KMS-11 (cell line): Measurements from ENCODE around the gene TTC28.

Source experiments
- H2AFZ ChIP-seq: fragments of 200-600 bp; sonication (generic); 2 replicates; pipeline ENCODE4 v1.6.1; 2016; ENCODE audit warnings: antibody characterized with exemption, mixed run types, low read depth
- H3K27ac ChIP-seq: fragments of 200-600 bp; sonication (generic); 2 replicates; pipeline ENCODE4 v1.6.1; 2016; ENCODE audit warnings: mild to moderate bottlenecking, mixed run types
- H3K27me3 ChIP-seq: fragments of 200-600 bp; sonication (generic); 2 replicates; pipeline ENCODE4 v1.6.1; 2017; ENCODE audit warnings: mild to moderate bottlenecking, low read depth, mixed run types, moderate library complexity; ENCODE audit not compliant: insufficient read depth
- H3K36me3 ChIP-seq: fragments of 200-600 bp; sonication (generic); 2 replicates; pipeline ENCODE4 v1.6.1; 2017; ENCODE audit warnings: mild to moderate bottlenecking, mixed run types; ENCODE audit not compliant: insufficient read depth
- H3K4me1 ChIP-seq: fragments of 200-600 bp; sonication (generic); 2 replicates; pipeline ENCODE4 v1.6.1; 2016; ENCODE audit warnings: mild to moderate bottlenecking, low read depth, mixed run types; ENCODE audit not compliant: poor library complexity, severe bottlenecking
- H3K4me2 ChIP-seq: fragments of 200-600 bp; sonication (generic); 2 replicates; pipeline ENCODE4 v1.7.0; 2016; ENCODE audit warnings: mild to moderate bottlenecking, mixed run types
- H3K4me3 ChIP-seq: fragments of 200-600 bp; sonication (generic); IDR thresholded peaks from 2 replicates; pipeline ENCODE4 v1.6.1; 2017; ENCODE audit warnings: low read depth, low read length, mixed read lengths; ENCODE audit not compliant: insufficient read depth
- H3K79me2 ChIP-seq: fragments of 200-600 bp; sonication (generic); 2 replicates; pipeline ENCODE4 v1.6.1; 2016; ENCODE audit warnings: low read depth, mixed run types; ENCODE audit not compliant: insufficient read depth
- H3K9ac ChIP-seq: fragments of 200-600 bp; sonication (generic); 2 replicates; pipeline ENCODE4 v1.6.1; 2016; ENCODE audit warnings: mild to moderate bottlenecking, mixed run types
- H4K20me1 ChIP-seq: fragments of 200-600 bp; sonication (generic); 2 replicates; pipeline ENCODE4 v1.6.1; 2016; ENCODE audit warnings: mild to moderate bottlenecking, mixed run types; ENCODE audit not compliant: insufficient read depth
- TF ChIP-seq, protein P1 (sequence below): fragments of 200-600 bp; sonication (generic); conservative IDR thresholded peaks from 2 replicates; pipeline ENCODE4 v1.6.1; 2017; ENCODE audit warnings: low read depth, mild to moderate bottlenecking, antibody characterized with exemption, low read length, moderate library complexity, mixed read lengths

TTC28 gene

DNA sequence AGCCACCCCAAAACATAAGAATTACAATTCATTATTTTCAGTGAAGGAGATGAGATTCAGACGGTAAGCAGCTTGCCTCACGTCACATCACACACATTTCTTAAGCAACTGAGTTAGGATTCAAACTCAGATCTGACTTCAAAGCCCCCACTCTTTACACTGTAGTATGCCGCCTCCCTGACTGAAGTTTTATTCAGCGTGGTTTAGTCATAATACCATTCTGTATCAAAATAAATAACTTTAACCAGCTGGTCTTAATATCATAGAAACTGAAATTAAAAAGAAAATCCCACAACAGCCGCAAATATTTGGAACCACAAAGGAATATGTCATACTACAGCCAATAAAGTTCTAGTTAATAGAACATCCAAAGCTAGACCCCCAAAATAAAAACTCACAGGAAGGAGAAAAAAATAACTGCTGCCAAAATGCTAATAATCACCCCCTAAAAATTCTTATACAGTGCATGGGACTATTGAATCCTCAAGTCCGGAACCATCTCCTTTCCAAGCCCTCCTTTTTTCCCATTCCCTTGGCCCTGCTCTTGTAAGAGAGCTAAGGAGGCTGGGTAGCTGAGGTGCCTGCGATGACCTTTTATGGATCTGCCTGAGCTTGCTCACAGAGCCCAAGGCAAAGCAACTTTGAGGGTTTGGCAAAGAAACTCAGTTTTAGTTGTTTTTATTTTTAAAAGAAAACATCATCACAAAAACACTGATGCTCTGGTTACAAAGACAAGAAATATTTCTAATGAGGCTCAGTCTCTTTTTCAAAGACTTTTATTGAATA is 334.5 kb downstream of the TTC28 start:
- no peaks in the 10 kb centered on the region for H3K4me1 ChIP-seq
- no peaks in the 10 kb centered on the region for H3K36me3 ChIP-seq
- H3K9ac ChIP-seq: no peak overlapping the region
- no peaks in the 10 kb centered on the region for H3K79me2 ChIP-seq
- H4K20me1 ChIP-seq: no peaks in the 10 kb centered on the region
- no peak overlapping the region for H2AFZ ChIP-seq
- H3K4me3 ChIP-seq: no peak overlapping the region
- H3K27ac ChIP-seq: no peak overlapping the region
- no peaks in the 10 kb centered on the region for H3K27me3 ChIP-seq
- TF ChIP-seq, protein P1, sequence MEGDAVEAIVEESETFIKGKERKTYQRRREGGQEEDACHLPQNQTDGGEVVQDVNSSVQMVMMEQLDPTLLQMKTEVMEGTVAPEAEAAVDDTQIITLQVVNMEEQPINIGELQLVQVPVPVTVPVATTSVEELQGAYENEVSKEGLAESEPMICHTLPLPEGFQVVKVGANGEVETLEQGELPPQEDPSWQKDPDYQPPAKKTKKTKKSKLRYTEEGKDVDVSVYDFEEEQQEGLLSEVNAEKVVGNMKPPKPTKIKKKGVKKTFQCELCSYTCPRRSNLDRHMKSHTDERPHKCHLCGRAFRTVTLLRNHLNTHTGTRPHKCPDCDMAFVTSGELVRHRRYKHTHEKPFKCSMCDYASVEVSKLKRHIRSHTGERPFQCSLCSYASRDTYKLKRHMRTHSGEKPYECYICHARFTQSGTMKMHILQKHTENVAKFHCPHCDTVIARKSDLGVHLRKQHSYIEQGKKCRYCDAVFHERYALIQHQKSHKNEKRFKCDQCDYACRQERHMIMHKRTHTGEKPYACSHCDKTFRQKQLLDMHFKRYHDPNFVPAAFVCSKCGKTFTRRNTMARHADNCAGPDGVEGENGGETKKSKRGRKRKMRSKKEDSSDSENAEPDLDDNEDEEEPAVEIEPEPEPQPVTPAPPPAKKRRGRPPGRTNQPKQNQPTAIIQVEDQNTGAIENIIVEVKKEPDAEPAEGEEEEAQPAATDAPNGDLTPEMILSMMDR: no peak
- no peak overlapping the region for H3K4me2 ChIP-seq

GRCh38 chr22:28341001-28341400 is 338.6 kb downstream of the TTC28 start:
- H3K36me3 ChIP-seq: no peaks in the 10 kb centered on the region
- H3K27me3 ChIP-seq: no peaks in the 10 kb centered on the region
- H2AFZ ChIP-seq: no peak overlapping the region
- H3K9ac ChIP-seq: no peak overlapping the region
- H3K27ac ChIP-seq: no peak overlapping the region
- H4K20me1 ChIP-seq: no peaks in the 10 kb centered on the region
- no peaks in the 10 kb centered on the region for H3K79me2 ChIP-seq
- TF ChIP-seq, protein P1: no peak
- H3K4me3 ChIP-seq: no peak overlapping the region
- no peaks in the 10 kb centered on the region for H3K4me1 ChIP-seq
- no peak overlapping the region for H3K4me2 ChIP-seq

- no peak overlapping the region for H3K4me2 ChIP-seq
- H3K27me3 ChIP-seq: no peaks in the 10 kb centered on the region
- H3K27ac ChIP-seq: no peak overlapping the region
- no peaks in the 10 kb centered on the region for H3K36me3 ChIP-seq
- H3K79me2 ChIP-seq: no peaks in the 10 kb centered on the region
- H3K4me3 ChIP-seq: no peak overlapping the region
- TF ChIP-seq, protein P1: no peak
- H3K9ac ChIP-seq: no peak overlapping the region
- no peaks in the 10 kb centered on the region for H4K20me1 ChIP-seq
- no peak overlapping the region for H2AFZ ChIP-seq
- peaks cover 5% of the 10 kb centered on the region for H3K4me1 ChIP-seq
Observed at GRCh38 chr22:28333088-28333487, 346.6 kb downstream of the TTC28 start.

GRCh38 chr22:28332410-28332809 is 347.2 kb downstream of the TTC28 start:
- TF ChIP-seq, protein P1: no peak
- H4K20me1 ChIP-seq: no peaks in the 10 kb centered on the region
- no peaks in the 10 kb centered on the region for H3K27me3 ChIP-seq
- peaks cover 5% of the 10 kb centered on the region for H3K4me1 ChIP-seq
- H3K36me3 ChIP-seq: no peaks in the 10 kb centered on the region
- no peak overlapping the region for H3K27ac ChIP-seq
- no peak overlapping the region for H3K9ac ChIP-seq
- H3K79me2 ChIP-seq: no peaks in the 10 kb centered on the region
- H2AFZ ChIP-seq: no peak overlapping the region
- no peak overlapping the region for H3K4me2 ChIP-seq
- H3K4me3 ChIP-seq: no peak overlapping the region
